ENCODE measurements around the gene TMPRSS3.

DNA sequence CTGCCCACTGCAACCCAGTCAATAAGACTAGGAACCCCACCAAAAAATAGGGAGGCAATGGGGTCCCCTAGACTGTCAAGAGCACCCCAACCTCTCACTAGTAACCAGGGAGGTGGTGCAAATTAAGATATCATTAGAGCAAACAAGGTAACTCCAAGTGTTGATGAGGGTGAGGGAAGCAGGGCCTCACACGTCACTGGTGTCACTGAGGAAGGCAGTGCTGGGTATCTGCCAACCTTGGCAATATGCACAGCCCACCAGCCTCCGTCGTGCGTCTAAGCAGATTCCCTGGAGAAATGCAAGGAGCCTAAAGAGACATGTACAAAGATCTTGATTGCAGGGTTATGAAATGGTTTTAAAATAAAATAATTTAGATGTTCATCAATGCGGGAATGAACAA, 11.6 kb upstream of the TMPRSS3 start:
- TF ChIP-seq ZNF749 (CRISPR knock-in tag; IDR thresholded peaks at IDR 0.05; ENCODE audit: borderline replicate concordance) (no peak), NR2F1 (CRISPR knock-in tag; IDR thresholded peaks at IDR 0.05) (no peak)

Measured in HepG2 (cell line).